IMR-90 (cell line): Measurements from ENCODE around the gene GPR17. TPM values are rescaled to one million over a fixed set of nuclear protein-coding genes. Genes with fewer than 3 reads are reported as not detected.

Experiments
- ATAC-seq: fragments of 200-7000 bp; cut with Tn5 transposase; 2 replicates; pipeline ENCODE4 v1.9.1; 2020; ENCODE audit warnings: low read depth, mild to moderate bottlenecking, moderate library complexity
- BruUV-seq: library from RNA; stranded (reverse); fragments of 400-500 nt; replicated peaks from 2 replicates; lab custom pipeline; 2021; lab: Mats Ljungman, UMichigan
- CTCF ChIA-PET: fragments of 300-600 bp; formaldehyde crosslinking; extraction: SDS; loops from one replicate; lab custom pipeline; 2021; ENCODE audit warnings: antibody characterized with exemption; lab: Yijun Ruan, JAX
- POLR2A ChIA-PET: fragments of 300-600 bp; sonication (Branson Sonifier 250); formaldehyde crosslinking; loops from one replicate; lab custom pipeline; 2022; ENCODE audit warnings: antibody characterized with exemption; ENCODE audit not compliant: unreplicated experiment; lab: Charles Lee
- DNase-seq: peaks from one replicate; pipeline ENCODE4 v3.0.0; 2013
- H2AFZ ChIP-seq: replicated peaks from 2 replicates; pipeline ENCODE3; 2013; ENCODE audit warnings: low read length, mild to moderate bottlenecking; ENCODE audit not compliant: poor library complexity
- H2AK5ac ChIP-seq: 2 replicates; pipeline ENCODE4 v1.6.1; 2013; ENCODE audit warnings: low read depth, low read length, inconsistent platforms
- H2AK9ac ChIP-seq: replicated peaks from 2 replicates; pipeline ENCODE3; 2013; ENCODE audit warnings: mild to moderate bottlenecking, low read depth, low read length, moderate library complexity; ENCODE audit not compliant: poor library complexity
- H2BK120ac ChIP-seq: 2 replicates; pipeline ENCODE4 v1.6.1; 2013; ENCODE audit warnings: low read depth, low read length, inconsistent platforms
- H2BK15ac ChIP-seq: 3 replicates; pipeline ENCODE4 v1.6.1; 2013; ENCODE audit warnings: low read depth, low read length, inconsistent platforms
- H2BK20ac ChIP-seq: 2 replicates; pipeline ENCODE4 v1.6.1; 2013; ENCODE audit warnings: low read depth, mild to moderate bottlenecking, inconsistent platforms, low read length, moderate library complexity
- H2BK5ac ChIP-seq: 2 replicates; pipeline ENCODE4 v1.6.1; 2013; ENCODE audit warnings: mild to moderate bottlenecking, low read depth, low read length, inconsistent platforms; ENCODE audit not compliant: poor library complexity, severe bottlenecking
- H3K14ac ChIP-seq: replicated peaks from 2 replicates; pipeline ENCODE4 v1.6.1; 2013; ENCODE audit warnings: low read depth, low read length, inconsistent platforms
- H3K18ac ChIP-seq: 2 replicates; pipeline ENCODE4 v1.6.1; 2013; ENCODE audit warnings: low read depth, low read length, control low read depth
- H3K23ac ChIP-seq: 2 replicates; pipeline ENCODE4 v1.6.1; 2013; ENCODE audit warnings: low read depth, low read length, inconsistent platforms
- H3K27ac ChIP-seq: 2 replicates; pipeline ENCODE4 v1.5.1; 2013; ENCODE audit warnings: mild to moderate bottlenecking, control low read depth, low read length; ENCODE audit not compliant: insufficient read depth
- H3K27me3 ChIP-seq: 2 replicates; pipeline ENCODE4 v1.6.1; 2013; ENCODE audit warnings: low read length; ENCODE audit not compliant: control insufficient read depth, insufficient read depth
- H3K36me3 ChIP-seq: 2 replicates; pipeline ENCODE4 v1.6.1; 2013; ENCODE audit warnings: low read length, mixed read lengths; ENCODE audit not compliant: control insufficient read depth, insufficient read depth
- H3K4ac ChIP-seq: 2 replicates; pipeline ENCODE4 v1.6.1; 2013; ENCODE audit warnings: low read depth, low read length, inconsistent platforms
- H3K4me1 ChIP-seq: 2 replicates; pipeline ENCODE4 v1.6.1; 2013; ENCODE audit warnings: low read length, mixed read lengths; ENCODE audit not compliant: control insufficient read depth, insufficient read depth
- H3K4me2 ChIP-seq: 2 replicates; pipeline ENCODE4 v1.6.1; 2013; ENCODE audit warnings: low read depth, mild to moderate bottlenecking, control low read depth, low read length, moderate library complexity
- H3K4me3 ChIP-seq: 2 replicates; pipeline ENCODE4 v1.5.1; 2013; ENCODE audit warnings: low read depth, mild to moderate bottlenecking, control low read depth, low read length, moderate library complexity; ENCODE audit not compliant: insufficient read depth
- H3K56ac ChIP-seq: 2 replicates; pipeline ENCODE4 v1.6.1; 2013; ENCODE audit warnings: low read length, inconsistent platforms; ENCODE audit not compliant: insufficient read depth; ENCODE audit errors: extremely low read depth
- H3K79me1 ChIP-seq, 2 experiments: 2 replicates each; pipeline ENCODE4 v1.6.1; 2013; ENCODE audit warnings: low read length in 2 of 2, inconsistent platforms in 1 of 2, low read depth in 1 of 2
- H3K9ac ChIP-seq: 2 replicates; pipeline ENCODE4 v1.6.1; 2013; ENCODE audit warnings: low read depth, low read length, control low read depth
- H3K9me1 ChIP-seq: 2 replicates; pipeline ENCODE4 v1.6.1; 2013; ENCODE audit warnings: low read length, inconsistent platforms; ENCODE audit not compliant: insufficient read depth
- H3K9me3 ChIP-seq: 2 replicates; pipeline ENCODE4 v1.6.1; 2013; ENCODE audit warnings: low read length; ENCODE audit not compliant: control insufficient read depth, insufficient read depth
- H4K20me1 ChIP-seq: 2 replicates; pipeline ENCODE4 v1.6.1; 2013; ENCODE audit warnings: low read length, inconsistent platforms; ENCODE audit not compliant: insufficient read depth
- H4K5ac ChIP-seq: 2 replicates; pipeline ENCODE4 v1.6.1; 2013; ENCODE audit warnings: mild to moderate bottlenecking, low read depth, low read length, control low read depth
- H4K8ac ChIP-seq, 2 experiments: 2 replicates each; pipeline ENCODE4 v1.6.1; 2013; ENCODE audit warnings: low read depth in 2 of 2, low read length in 2 of 2, control low read depth in 1 of 2, inconsistent platforms in 1 of 2
- H4K91ac ChIP-seq: 2 replicates; pipeline ENCODE4 v1.6.1; 2013; ENCODE audit warnings: low read depth, low read length, inconsistent platforms; ENCODE audit not compliant: insufficient read depth
- CHD1 ChIP-seq: IDR thresholded peaks from 2 replicates; pipeline ENCODE4 v1.6.1; 2012; ENCODE audit warnings: low read depth, low read length, improper control_type of control experiment
- NFE2L2 ChIP-seq: fragments of 150-350 bp; IDR thresholded peaks from 2 replicates; pipeline ENCODE4 v1.6.1; 2016; ENCODE audit warnings: low read depth, mild to moderate bottlenecking, low read length
- POLR2A ChIP-seq: IDR thresholded peaks from 2 replicates; pipeline ENCODE4 v1.6.1; 2012; ENCODE audit warnings: mild to moderate bottlenecking, low read depth, low read length
- RCOR1 ChIP-seq: IDR thresholded peaks from 2 replicates; pipeline ENCODE4 v1.6.1; 2012; ENCODE audit warnings: mild to moderate bottlenecking, low read length, improper control_type of control experiment; ENCODE audit not compliant: insufficient replicate concordance
- SMC3 ChIP-seq: fragments of 150-350 bp; IDR thresholded peaks from 2 replicates; pipeline ENCODE4 v1.6.1; 2016; ENCODE audit warnings: low read depth, mild to moderate bottlenecking, antibody characterized with exemption, low read length, moderate library complexity
- WGBS, 2 experiments: methylation state at CpG; one replicate each; pipeline versions ENCODE4 v1.1.5 to v1.1.7; 2013; ENCODE audit warnings: missing lambda C conversion rate in 2 of 2; ENCODE audit not compliant: insufficient read length in 1 of 2; ENCODE audit errors: extremely low coverage in 2 of 2; 5-methylcytosine and 5-hydroxymethylcytosine counted together
- dilution Hi-C: fragments of 300-500 bp; cut with HindIII; formaldehyde crosslinking; loops from one replicate; pipeline ENCODE4 v1.14.3; 2018; ENCODE audit warnings: low sequenced_read_pairs; ENCODE audit not compliant: unreplicated experiment
- in situ Hi-C: fragments of 300-500 bp; cut with MboI; formaldehyde crosslinking; loops from 3 replicates; pipeline ENCODE4 v1.14.3; 2019; ENCODE audit warnings: low sequenced_read_pairs, inconsistent platforms, mixed read lengths
- intact Hi-C: fragments of 100-400 bp; cut with micrococcal nuclease; formaldehyde crosslinking; loops from 2 replicates; pipeline ENCODE4 v1.10.0; 2022
- polyA plus RNA-seq, 3 experiments: library from polyadenylated mRNA; depleted of rRNA; stranded (reverse); fragments of >200 nt; gene quantifications; 2 replicates each; pipeline ENCODE4 v1.2.3, GENCODE V29; 2012; ENCODE audit warnings: low replicate concordance in 1 of 3
- total RNA-seq: library from RNA; depleted of rRNA; stranded (reverse); fragments of >200 nt; gene quantifications from 2 replicates; pipeline ENCODE4 v1.2.3, GENCODE V29; 2012

The GPR17 gene
- total and polyA plus RNA-seq, 2 of the 4 experiments (the other 2 are of a cell fraction) = not detected

DNA sequence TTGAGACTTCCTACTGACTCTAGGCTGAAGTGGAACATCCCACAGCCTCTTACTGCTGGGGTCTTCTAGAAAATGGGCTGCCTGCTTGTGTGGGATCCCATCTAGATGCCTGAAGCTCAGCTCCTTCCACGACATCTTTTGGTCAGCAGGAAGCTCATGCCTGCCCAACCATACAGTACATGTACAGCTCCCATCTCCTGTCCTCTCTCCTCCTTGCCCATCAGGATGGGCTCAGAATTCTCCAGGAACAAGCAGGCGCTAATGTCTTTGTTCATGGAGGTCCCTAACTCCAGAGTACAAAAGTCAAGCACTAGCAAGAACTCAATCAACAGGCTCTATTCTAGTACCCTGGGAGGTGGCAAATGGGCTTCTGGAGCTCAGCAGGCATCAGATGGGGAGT is 31.7 kb upstream of the GPR17 start:
- no TSS peak for BruUV-seq
- no peak overlapping the region for H4K91ac ChIP-seq
- no peaks in the 10 kb centered on the region for H3K79me1 ChIP-seq
- H3K9me3 ChIP-seq = peaks cover 21% of the 10 kb centered on the region
- no peaks in the 10 kb centered on the region for H4K20me1 ChIP-seq
- H3K27ac ChIP-seq = no peak overlapping the region
- H4K8ac ChIP-seq = no peak overlapping the region
- intact Hi-C loops = no loop called here
- 33% methylated on average over 1 of the region's 2 CpGs; no CpG with 5 or more reads in 1 of the 2 experiments for WGBS, 2 experiments
- ATAC-seq (no peak), DNase-seq (no peak)
- in situ Hi-C loops = no loop called here
- H2BK120ac ChIP-seq = no peak overlapping the region
- no peak overlapping the region for H3K18ac ChIP-seq
- no peaks in the 10 kb centered on the region; the same call in 1 of the 2 replicates for H3K9me1 ChIP-seq
- H3K9ac ChIP-seq = no peak overlapping the region
- peaks cover 8% of the 10 kb centered on the region for H3K27me3 ChIP-seq
- H2BK5ac ChIP-seq = no peak overlapping the region
- H3K56ac ChIP-seq = no peak overlapping the region
- no peak overlapping the region for H3K14ac ChIP-seq
- no peak for TF ChIP-seq NFE2L2
- TF ChIP-seq CHD1 = no peak
- no peak for TF ChIP-seq RCOR1
- no peak for TF ChIP-seq SMC3
- TF ChIP-seq POLR2A = no peak
- no peak overlapping the region for H2AK9ac ChIP-seq
- H2AK5ac ChIP-seq = no peak overlapping the region
- H4K5ac ChIP-seq = no peak overlapping the region
- ChIA-PET POLR2A (no interaction called here), CTCF (interaction anchor here (0.8 kb wide), 1 partner anchor 23 kb away, joined by 5 read pairs; no protein-coding TSS in a partner anchor)
- dilution Hi-C loops = no loop called here
- H2BK20ac ChIP-seq = no peak overlapping the region
- no peak overlapping the region for H2BK15ac ChIP-seq
- H3K4ac ChIP-seq = no peak overlapping the region
- H3K23ac ChIP-seq = no peak overlapping the region
- no peak overlapping the region for H3K4me3 ChIP-seq
- no peaks in the 10 kb centered on the region for H3K4me1 ChIP-seq
- no peak overlapping the region for H2AFZ ChIP-seq
- H3K4me2 ChIP-seq = no peak overlapping the region
- no peaks in the 10 kb centered on the region for H3K36me3 ChIP-seq
